Mononuclear cell (primary cell): Measurements from ENCODE around the gene CPNE7. TPM values are rescaled to one million over a fixed set of nuclear protein-coding genes. Genes with fewer than 3 reads are reported as not detected.
"Not testable (repeated sequence)": the region's sequence is repeated elsewhere in the genome, so short reads cannot be mapped to it uniquely, and the experiment has no call there.

Source experiments
- H3K27me3 ChIP-seq: 2 replicates; pipeline ENCODE4 v1.6.0; 2011; ENCODE audit warnings: low read length, control low read depth; ENCODE audit not compliant: insufficient read depth
- H3K4me1 ChIP-seq: 2 replicates; pipeline ENCODE4 v1.5.1; 2011; ENCODE audit warnings: mild to moderate bottlenecking, low read length, control low read depth; ENCODE audit not compliant: insufficient read depth
- H3K4me3 ChIP-seq: 2 replicates; pipeline ENCODE4 v1.5.1; 2011; ENCODE audit warnings: mild to moderate bottlenecking, low read length, moderate library complexity
- H3K9me3 ChIP-seq: 2 replicates; pipeline ENCODE4 v1.5.1; 2011; ENCODE audit warnings: low read depth, mild to moderate bottlenecking, control low read depth, low read length
- total RNA-seq: library from RNA; depleted of rRNA; stranded (reverse); fragments of >200 nt; gene quantifications from one replicate; pipeline ENCODE4 v1.2.3, GENCODE V29; 2012

Gene CPNE7
- total RNA-seq, 1 donor: 0.52 TPM

DNA sequence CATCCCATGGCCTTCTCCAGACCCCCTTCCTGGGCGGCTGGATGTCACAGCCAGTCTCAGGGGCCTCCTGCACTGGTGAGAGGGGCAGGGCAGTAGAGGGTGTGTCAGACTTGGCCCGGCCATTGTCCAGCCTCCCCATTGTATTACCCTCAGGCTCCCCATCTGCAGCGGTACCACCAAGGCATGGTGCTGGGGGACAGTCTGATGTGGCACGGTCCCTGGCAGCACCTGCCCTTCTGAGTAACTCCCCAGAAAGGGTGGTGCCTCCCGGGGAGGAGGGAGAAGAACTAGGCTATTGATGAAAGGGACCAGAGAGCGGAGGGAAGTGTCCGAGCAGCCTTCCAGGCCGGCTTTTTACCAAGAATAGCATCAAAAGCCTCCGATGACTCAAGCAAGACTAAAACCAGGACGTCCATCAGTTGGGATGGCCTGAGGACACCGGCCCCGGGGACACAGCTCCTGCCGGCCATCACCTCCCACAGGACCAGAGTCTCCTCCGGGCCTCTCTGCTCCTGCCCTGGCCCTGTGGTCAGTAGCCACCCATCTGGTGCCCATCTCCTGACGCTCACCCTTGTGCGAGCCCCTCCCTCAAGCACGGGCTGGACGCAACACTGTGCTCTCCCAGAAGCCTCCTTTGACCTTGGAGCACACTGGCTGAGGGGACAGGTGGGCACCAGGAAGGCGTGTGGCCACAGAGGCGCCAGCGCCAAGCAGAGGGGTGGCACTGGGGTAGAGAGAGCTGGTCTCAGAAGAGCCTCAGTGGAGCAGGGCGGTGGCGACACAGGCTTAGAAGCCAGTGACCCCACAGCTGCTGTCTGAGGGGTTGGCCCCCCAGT is 5.8 kb upstream of the CPNE7 start:
- Histone ChIP-seq H3K4me1 (peaks cover 28% of the 10 kb centered on the region), H3K9me3 (no peaks in the 10 kb centered on the region), H3K27me3 (peaks cover 8% of the 10 kb centered on the region), H3K4me3 (no peak overlapping the region)

DNA sequence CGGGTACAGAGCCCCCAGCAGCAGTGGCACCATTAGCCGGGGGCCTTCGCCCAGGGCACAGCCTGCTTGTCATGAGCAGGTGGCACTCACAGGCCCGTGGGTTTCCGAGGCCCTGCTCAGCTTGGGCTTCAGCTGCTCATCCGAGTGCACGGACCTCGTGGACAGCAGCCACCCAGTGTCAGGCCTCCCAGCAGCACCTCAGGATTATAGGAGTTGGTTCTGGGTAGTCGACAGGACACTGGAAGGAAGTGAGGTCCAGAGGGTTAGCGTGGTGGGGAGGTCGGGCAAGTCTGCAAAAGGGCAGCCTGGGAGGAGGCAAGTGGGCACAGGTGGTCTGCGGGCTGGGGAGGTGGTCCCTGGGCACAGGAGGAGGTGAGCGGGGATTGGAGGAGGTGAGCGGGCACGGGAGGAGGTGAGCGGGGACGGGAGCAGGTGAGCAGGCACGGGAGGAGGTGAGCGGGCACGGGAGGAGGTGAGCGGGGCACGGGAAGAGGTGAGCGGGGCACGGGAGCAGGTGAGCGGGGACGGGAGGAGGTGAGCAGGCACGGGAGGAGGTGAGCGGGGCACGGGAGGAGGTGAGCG is 5.1 kb upstream of the CPNE7 start:
- Histone ChIP-seq H3K4me3 (no peak overlapping the region), H3K4me1 (peaks cover 27% of the 10 kb centered on the region), H3K27me3 (peaks cover 8% of the 10 kb centered on the region), H3K9me3 (no peaks in the 10 kb centered on the region)

DNA sequence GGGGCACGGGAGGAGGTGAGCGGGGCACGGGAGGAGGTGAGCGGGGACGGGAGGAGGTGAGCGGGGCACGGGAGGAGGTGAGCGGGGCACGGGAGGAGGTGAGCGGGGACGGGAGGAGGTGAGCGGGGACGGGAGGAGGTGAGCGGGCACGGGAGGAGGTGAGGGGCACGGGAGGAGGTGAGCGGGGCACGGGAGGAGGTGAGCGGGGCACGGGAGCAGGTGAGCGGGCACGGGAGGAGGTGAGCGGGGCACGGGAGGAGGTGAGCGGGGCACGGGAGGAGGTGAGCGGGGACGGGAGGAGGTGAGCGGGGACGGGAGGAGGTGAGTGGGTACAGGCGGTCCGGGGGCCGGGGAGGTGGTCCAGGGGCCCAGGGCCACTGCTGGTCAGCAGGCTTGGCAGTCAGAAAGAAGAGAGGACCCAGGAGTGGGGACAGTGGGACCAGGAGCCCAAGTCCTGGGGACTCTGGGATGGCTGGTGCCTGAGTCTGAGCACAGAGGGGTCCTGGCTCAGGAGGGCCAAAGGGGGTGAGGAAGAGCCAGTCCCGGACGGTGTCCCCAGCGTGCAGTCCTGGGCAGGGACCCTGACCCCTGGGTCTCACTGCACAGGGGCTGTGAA is 4.5 kb upstream of the CPNE7 start:
- not testable (repeated sequence) for H3K9me3 ChIP-seq, H3K4me3 ChIP-seq, H3K27me3 ChIP-seq
- H3K4me1 ChIP-seq: peaks cover 20% of the 10 kb centered on the region

DNA sequence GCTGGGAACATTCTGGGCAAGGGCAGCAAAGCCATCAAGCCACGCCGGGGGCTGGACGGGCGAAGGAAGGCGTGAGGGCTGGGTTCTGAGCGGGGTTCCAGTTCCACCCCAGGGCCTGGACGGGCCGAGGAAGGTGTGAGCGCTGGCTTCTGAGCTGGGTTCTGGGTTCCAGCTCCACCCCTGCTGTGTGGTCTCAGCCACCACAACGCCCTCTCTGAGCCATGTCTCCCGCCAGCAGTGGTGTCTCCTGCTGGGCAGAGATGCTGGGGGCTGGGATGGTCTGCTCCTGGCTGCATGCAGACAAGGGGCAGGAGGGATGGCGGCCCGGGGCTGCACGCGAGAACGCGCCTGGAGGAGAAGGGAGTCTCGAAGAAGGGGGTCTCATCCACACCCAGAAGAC is 3.9 kb upstream of the CPNE7 start:
- Histone ChIP-seq H3K27me3 (peaks cover 8% of the 10 kb centered on the region), H3K9me3 (no peaks in the 10 kb centered on the region), H3K4me3 (no peak overlapping the region)

DNA sequence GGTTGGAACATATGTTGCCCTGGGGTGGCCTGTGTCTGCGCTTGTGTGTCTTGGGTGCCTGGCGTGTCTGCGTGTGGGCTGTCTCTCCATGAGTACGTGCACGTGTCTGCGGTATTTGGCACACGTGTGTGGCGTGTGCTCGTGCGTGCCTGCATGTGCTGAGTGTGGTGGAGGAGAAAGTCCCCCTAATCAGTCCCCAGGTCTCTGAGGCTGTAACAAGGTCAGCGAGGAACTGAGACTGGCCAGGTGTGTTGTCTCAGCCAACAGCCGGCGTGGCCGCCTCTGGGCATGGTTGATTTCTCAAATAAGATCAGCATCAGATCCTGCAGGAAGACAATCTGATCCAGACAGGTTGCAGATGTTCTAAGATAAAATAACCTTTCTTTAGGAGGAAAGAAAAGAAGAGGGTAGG is 3.5 kb upstream of the CPNE7 start:
- no peaks in the 10 kb centered on the region for H3K9me3 ChIP-seq
- peaks cover 18% of the 10 kb centered on the region for H3K4me1 ChIP-seq
- H3K4me3 ChIP-seq: no peak overlapping the region
- H3K27me3 ChIP-seq: peaks cover 8% of the 10 kb centered on the region

More for the DNA sequence above, 3.9 kb upstream of the CPNE7 start:
- peaks cover 18% of the 10 kb centered on the region for H3K4me1 ChIP-seq

DNA sequence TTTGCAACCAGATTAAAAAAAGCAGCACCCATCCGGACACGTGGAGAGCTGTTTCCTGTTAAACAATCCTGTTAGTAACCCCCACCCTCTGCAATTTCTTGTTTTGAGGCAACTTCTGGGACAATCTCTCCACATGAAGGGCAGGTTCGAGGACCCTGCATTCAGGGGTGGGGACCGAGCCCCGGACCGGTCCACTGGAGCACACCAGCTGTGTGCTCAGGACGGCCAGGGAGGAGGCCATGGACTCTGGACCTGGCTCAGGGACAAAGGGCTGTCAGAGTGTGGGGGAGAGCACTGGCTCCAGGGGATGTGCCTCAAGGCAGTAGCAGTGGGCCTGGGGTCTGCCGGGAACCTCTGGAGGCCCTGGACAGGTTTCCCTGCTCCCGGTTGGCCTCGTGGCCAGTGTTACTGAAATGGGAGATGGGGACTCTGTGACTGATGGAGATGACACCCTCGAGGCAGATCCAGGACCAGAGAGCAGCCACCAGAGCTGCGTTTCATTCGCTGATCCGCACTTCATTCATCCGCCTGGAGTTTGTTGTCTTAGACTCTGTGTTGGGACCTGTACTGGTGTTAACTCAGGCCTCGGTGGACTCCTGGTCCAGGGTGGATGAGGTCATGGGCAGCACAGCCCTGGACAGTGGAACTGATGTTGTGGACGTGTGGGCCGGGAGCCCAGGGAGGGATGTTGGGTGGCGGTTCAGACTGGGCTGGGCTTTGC is 2.9 kb upstream of the CPNE7 start:
- H3K4me3 ChIP-seq: no peak overlapping the region
- H3K27me3 ChIP-seq: peaks cover 8% of the 10 kb centered on the region
- no peaks in the 10 kb centered on the region for H3K9me3 ChIP-seq
- peaks cover 18% of the 10 kb centered on the region for H3K4me1 ChIP-seq

DNA sequence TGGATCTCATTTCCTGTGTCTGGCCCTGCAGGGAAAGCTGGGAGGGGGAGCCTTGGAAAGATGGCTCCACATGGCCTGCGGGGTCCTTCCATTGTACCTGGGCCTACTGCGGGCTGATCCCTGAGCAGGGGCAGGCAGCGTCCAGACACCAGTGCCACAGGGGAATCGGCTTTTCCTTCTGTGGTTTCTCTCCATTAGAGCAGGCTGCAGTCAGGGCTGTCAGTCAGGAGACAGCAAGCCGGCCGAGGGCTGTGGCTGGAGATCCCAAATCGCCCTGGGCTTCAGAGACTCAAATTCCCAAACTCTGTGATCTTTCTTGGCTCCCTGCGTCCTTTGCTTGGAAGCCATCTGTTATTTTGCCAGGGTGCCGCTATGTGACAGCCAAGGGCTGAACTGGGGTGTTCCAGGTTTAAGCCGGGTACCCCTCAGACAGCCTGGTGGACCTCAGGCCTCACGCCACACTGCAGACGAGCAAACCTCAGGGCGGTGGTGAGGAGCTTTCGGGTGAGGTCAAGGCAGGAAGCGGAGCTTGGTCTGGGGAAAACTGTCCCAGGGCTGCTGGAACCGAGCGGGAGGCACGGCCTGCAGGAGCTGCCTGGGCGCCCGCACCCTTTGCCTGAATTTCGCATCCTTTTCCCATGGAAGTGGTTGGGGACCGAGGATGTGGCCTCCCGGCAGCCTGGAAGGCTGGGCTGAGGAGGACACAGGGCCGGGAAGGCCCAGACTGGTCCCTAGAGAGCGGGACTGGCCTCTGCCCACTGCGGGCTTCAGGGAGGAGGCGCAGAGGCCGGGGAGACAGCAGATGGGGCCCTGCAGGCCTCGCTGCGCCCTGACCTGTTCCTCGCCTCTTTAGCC is 1.5 kb upstream of the CPNE7 start:
- no peak overlapping the region for H3K4me3 ChIP-seq
- peaks cover 18% of the 10 kb centered on the region for H3K4me1 ChIP-seq
- peaks cover 8% of the 10 kb centered on the region for H3K27me3 ChIP-seq
- H3K9me3 ChIP-seq: no peaks in the 10 kb centered on the region

DNA sequence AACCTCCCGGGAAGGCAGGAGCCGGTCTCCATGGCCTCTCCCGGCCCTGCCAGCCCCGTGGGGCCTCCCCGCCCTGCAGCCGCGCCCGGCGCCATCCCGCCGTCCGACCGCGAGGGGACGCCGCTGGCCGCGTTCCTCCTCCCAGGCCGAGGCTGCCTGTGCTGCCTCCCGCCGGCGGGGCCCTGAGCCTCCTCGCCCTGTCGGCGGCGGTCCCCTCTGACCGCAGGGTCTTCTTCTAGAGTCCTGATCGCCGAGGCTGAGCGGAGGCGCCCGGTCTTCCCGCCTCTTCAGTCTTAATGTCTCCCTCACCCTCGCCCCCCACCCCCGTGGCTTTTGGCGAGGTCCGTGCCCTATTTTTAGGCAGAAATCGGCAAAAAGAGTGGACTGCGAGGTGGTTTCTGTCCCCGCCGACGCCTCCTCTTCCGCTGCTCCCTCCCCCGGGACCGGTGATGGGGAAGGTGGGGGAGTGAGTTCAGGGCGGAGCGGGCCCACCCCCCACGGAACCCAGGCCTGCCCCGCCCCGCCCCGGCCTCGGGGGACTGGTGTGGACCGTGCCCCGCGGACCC is 794 bp upstream of the CPNE7 start:
- Histone ChIP-seq H3K4me3 (no peak overlapping the region), H3K27me3 (peaks cover 8% of the 10 kb centered on the region), H3K4me1 (peaks cover 18% of the 10 kb centered on the region), H3K9me3 (no peaks in the 10 kb centered on the region)

DNA sequence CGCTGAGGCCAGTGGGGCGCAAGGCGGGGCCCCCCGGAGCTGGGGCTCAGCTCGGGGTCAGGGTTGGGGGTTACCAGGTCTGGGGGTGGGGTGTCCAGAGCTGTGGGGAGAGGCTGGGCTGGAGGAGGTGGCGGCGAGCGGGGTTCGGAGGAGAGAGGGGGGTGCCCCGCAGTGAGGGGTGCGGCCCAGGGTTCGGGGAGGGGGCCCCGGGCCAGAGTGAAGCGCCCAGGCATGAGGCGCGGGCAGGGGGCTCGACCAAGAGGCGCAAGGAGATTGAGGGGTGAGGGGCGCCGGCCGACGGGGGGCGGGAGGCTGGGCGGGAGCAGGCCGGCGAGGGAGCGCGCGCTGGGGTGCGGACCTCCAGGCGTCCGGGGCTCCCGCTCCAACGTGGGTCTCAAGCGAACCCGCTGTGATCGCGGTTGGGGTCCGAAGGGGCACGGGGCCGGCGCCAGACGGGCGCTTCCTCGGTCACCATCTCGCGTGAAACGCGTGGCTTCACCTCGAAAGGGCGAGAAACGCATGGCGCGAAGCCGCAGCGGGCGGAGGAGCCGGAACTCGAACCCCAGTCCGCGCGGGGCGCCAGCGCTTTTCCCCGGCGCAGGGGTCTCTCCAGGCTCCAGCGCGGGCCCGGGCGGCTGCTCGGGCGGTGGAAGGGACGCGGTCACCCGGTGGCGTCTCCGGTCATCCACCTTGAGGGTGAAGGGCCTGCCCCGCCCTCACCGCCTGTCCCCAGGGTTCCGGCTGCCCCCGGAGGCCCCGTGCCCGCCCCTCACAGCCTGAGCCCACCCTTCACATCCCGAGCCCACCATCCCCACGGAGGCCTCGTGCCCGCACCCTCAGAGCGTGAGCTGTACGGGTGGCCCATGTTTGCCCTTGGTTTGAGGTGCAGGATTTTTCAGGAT is 846 bp downstream of the CPNE7 start:
- peaks cover 18% of the 10 kb centered on the region for H3K4me1 ChIP-seq
- H3K4me3 ChIP-seq: no peak overlapping the region
- H3K9me3 ChIP-seq: no peaks in the 10 kb centered on the region
- peaks cover 8% of the 10 kb centered on the region for H3K27me3 ChIP-seq

DNA sequence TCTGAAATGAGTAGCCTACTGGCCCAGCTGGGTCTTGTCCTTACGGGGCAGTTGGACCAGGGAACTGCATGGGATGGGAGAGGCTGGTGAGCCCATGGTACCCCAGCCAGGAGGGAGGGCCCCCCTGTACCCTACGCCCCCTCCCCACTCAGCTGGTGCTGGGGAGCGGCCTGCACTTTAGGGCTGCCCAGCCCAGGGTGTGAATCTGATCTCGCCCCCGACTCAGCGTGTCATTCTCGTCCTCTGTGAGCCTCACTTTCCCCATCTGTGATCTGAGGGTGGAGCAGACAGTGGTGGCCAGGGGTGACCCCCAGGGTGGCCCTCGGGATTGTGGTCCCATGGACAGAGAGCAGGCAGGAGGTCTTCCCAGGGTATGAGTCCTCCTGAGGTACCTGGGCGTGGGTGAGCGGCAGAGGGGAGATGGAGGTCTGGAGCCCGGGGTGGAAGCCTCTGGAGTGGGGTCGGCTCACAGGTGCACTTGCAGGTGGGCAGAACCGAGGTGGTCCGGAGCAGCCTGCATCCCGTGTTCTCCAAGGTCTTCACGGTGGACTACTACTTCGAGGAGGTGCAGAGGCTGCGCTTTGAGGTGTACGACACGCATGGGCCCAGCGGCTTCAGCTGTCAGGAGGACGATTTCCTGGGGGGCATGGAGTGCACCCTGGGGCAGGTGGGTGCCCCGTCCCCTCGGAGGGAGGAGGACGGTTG is 1.6 kb downstream of the CPNE7 start:
- Histone ChIP-seq H3K27me3 (peaks cover 8% of the 10 kb centered on the region), H3K9me3 (no peaks in the 10 kb centered on the region), H3K4me1 (peaks cover 14% of the 10 kb centered on the region), H3K4me3 (no peak overlapping the region)

DNA sequence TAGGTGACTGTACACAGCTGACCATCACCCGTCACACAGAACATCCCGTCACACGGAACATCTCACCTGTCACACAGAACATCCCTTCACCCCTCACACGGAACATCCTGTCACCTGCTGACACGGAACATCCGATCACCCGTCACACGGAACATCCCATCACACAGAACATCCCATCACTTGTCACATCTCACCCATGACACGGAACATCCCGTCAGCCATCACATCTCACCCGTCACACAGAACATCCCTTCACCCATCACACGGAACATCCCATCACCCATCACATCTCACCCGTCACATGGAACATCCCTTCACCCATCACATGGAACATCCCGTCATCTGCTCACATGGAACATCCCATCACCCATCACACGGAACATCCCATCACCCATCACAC is 3.8 kb downstream of the CPNE7 start:
- peaks cover 2% of the 10 kb centered on the region for H3K27me3 ChIP-seq
- no peaks in the 10 kb centered on the region for H3K9me3 ChIP-seq
- no peak overlapping the region for H3K4me3 ChIP-seq
- peaks cover 9% of the 10 kb centered on the region for H3K4me1 ChIP-seq

DNA sequence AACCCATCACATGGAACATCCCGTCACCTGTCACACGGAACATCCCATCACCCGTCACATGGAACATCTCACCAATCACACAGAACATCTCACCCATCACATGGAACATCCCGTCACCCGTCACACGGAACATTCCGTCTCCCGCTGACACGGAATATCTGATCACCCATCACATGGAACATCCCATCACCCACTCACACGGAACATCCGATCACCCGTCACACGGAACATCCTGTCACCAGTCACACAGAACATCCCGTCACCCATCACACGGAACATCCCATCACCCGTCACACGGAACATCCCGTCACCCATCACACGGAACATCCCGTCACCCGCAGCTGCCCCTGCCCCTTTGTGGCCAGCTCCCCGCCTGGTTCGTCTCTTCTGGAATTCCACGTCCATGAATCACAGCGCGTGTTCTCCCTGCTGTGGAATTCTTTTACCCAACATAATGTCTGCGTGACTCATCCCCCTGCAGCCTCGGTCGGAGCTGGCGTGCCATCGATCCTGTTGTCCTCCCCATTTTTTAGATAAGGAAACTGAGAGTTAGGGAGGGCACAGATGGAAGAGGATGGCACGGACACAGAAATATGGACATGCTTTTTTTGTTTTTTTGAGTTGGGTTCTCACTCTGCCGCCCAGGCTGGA is 5.6 kb downstream of the CPNE7 start:
- no peaks in the 10 kb centered on the region for H3K4me1 ChIP-seq
- no peak overlapping the region for H3K4me3 ChIP-seq
- no peaks in the 10 kb centered on the region for H3K27me3 ChIP-seq
- no peaks in the 10 kb centered on the region for H3K9me3 ChIP-seq
